HG02623 (cell line): Measurements from ENCODE around the gene ITGA8.

Experiments used
- ATAC-seq: cut with Tn5 transposase; IDR thresholded peaks from one replicate; pipeline ENCODE4 v1.9.1; 2021; ENCODE audit warnings: moderate library complexity; ENCODE audit not compliant: unreplicated experiment

ITGA8 gene

GRCh38 chr10:15737656-15738055, 17.9 kb upstream of the ITGA8 start:
- ATAC-seq = no peak

- ATAC-seq = no peak
Measured at GRCh38 chr10:15735763-15736162, 16.0 kb upstream of the ITGA8 start.

- no peak for ATAC-seq
Measured at GRCh38 chr10:15730341-15730740, 10.6 kb upstream of the ITGA8 start.

GRCh38 chr10:15729890-15730289, 10.2 kb upstream of the ITGA8 start:
- ATAC-seq = no peak

GRCh38 chr10:15726042-15726441, 6.3 kb upstream of the ITGA8 start:
- ATAC-seq = no peak

- no peak for ATAC-seq
Measured at GRCh38 chr10:15725603-15726002, 5.9 kb upstream of the ITGA8 start.

GRCh38 chr10:15724683-15725082, 5.0 kb upstream of the ITGA8 start:
- no peak for ATAC-seq

GRCh38 chr10:15723803-15724202, 4.1 kb upstream of the ITGA8 start:
- ATAC-seq = no peak

- no peak for ATAC-seq
Measured at GRCh38 chr10:15720635-15721287, 1.0 kb upstream of the ITGA8 start.

GRCh38 chr10:15719049-15719898, 448 bp downstream of the ITGA8 start:
- ATAC-seq = no peak

GRCh38 chr10:15718694-15719048, 1.1 kb downstream of the ITGA8 start:
- no peak for ATAC-seq

- no peak for ATAC-seq
Measured at GRCh38 chr10:15715619-15716227, 4.0 kb downstream of the ITGA8 start.

GRCh38 chr10:15714847-15715246, 4.9 kb downstream of the ITGA8 start:
- ATAC-seq = no peak

- ATAC-seq = no peak
Measured at GRCh38 chr10:15712883-15713282, 6.8 kb downstream of the ITGA8 start.

- no peak for ATAC-seq
Measured at GRCh38 chr10:15710455-15710854, 9.3 kb downstream of the ITGA8 start.

GRCh38 chr10:15705298-15705697, 14.4 kb downstream of the ITGA8 start:
- ATAC-seq = no peak

GRCh38 chr10:15704581-15704968, 15.1 kb downstream of the ITGA8 start:
- no peak for ATAC-seq

- ATAC-seq = no peak
Measured at GRCh38 chr10:15703944-15704580, 15.7 kb downstream of the ITGA8 start.

- ATAC-seq = no peak
Measured at GRCh38 chr10:15703151-15703880, 16.4 kb downstream of the ITGA8 start.

GRCh38 chr10:15700078-15700674, 19.5 kb downstream of the ITGA8 start:
- ATAC-seq = no peak

- no peak for ATAC-seq
Measured at GRCh38 chr10:15695852-15696251, 23.9 kb downstream of the ITGA8 start.
